Stimulated activated CD4-positive, alpha-beta T cell treated with anti-CD3 and anti-CD28 coated beads, Interleukin-4, amount 100 ng/mL, for 4 hours (primary cell): ENCODE results near the gene FGF11.
A peak's percentile ranks its signal among the peaks of the same experiment; 100 is the strongest.

Experiments used
- DNase-seq, 2 experiments: peaks; one replicate each; pipeline ENCODE4 v3.0.0-alpha.2; 2020

The FGF11 gene

DNA sequence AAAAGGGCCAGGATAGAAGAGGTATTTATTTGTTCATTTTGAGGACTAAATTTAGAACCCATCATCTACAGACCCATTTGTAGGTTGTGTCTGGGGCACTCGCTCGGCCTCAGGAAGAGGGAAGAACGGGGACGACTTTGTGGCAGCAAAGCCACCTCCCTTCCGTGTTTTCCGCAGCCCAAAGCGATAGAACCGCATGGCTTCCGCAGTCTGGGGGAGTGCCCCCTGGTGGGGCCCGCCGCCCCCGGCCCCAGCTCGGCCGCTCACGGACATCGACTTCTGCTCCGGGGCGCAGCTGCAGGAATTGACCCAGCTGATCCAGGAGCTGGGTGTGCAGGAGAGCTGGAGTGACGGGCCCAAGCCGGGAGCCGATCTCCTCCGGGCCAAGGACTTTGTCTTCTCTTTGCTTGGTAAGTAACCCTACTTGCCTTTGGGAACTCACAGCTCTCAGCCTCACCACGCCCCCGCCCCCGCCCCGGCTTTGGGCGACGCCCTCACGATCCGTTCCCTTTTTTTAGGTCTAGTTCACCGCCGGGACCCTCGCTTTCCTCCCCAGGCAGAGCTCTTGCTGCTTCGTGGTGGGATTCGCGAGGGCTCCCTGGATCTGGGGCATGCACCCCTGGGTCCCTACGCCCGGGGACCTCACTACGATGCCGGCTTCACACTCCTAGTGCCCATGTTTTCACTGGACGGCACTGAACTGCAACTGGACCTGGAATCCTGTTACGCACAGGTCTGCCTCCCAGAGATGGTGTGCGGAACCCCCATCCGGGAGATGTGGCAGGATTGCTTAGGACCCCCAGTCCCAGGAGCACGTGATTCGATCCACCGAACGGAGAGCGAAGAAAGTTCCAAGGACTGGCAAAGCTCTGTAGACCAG, 3.4 kb upstream of the FGF11 start:
- DNase-seq, result peak; percentile 45 to 46

DNA sequence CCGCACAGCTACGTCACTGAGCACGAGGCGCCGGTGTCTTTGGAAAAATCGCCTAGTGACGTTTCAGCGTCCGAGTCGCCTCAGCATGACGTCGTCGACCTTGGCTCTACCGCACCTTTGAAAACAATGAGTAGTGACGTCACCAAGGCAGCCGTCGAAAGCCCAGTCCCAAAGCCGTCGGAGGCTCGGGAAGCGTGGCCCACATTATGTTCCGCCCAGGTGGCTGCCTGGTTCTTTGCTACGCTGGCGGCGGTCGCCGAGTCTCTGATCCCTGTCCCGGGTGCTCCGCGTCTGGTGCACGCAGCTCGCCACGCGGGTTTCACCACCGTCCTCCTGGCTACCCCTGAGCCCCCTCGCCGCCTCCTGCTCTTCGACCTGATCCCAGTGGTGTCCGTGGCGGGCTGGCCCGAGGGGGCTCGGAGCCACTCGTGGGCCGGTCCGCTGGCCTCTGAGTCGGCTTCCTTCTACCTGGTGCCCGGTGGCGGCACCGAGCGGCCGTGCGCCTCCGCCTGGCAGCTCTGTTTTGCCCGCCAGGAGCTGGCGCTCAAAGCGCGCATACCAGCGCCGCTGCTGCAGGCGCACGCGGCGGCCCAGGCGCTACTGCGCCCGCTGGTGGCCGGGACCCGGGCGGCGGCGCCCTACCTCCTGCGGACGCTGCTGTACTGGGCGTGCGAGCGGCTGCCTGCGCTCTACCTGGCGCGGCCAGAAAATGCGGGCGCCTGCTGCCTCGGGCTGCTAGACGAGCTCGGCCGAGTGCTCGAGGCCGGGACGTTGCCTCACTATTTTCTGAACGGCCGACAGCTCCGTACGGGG, 2.5 kb upstream of the FGF11 start:
- DNase-seq, result peak; percentile 79 to 80

DNA sequence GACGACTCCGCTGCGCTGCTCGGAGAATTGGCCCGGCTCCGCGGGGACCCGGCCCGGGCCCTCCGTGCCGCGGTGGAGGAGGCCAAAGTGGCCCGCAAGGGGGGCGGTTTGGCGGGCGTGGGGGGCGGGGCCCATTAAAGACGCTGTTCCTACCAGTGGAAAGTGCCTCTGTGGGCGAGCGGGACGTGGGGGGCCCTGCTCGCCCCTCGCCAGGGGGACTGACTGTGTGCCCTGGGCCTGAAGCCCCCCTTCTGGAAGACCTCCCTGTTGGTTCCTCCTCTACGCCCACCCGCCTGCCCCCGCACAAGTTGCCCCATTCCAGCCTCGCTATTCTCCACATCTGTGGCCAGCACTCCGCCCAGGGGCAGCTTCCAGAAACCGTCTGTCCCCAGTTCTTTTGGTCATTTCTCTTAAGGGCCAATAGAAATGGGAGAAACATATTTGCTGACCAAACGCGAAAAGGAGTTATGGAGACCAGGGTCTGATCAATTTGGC, 1.9 kb upstream of the FGF11 start:
- DNase-seq, result peak in 1 of 2 experiments; percentile 12

- peak; percentile 62 to 66 for DNase-seq
Measured at GRCh38 chr17:7437950-7438614, 1.2 kb upstream of the FGF11 start.

DNA sequence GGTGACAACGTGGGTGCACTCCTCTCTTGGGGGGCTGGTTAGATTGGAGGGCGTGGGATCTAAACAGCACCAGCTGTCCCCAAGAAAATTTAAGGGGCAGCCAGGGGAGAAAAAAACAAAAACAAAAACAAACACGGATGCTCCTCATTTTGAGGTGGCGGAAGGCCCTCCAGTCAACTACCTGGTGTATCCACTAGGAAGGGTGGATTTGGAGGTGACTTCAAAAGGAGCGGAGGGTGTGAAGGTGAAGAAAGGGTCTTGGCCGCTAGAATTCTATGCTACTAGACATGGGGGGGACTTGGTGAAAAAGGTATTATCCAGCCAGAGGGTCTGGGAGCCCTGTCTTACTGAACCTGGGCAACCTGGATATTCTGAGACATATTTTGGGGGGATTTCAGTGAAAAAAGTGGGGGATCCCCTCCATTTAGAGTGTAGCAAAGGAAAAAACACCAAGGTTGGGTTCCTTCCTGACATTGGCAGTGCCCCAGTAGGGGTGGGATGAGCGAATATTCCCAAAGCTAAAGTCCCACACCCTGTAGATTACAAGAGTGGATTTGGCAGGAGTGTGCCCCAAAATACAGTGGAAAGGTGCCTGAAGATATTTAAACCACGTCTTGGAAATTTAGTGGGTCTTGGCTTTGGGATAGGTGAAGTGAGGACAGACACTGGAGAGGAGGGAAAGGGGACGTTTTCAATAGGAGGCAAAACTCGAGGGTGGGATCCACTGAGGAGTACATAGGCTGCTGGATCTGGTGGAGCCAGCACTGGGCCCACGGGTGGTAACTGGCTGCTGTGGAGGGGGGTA, 454 bp upstream of the FGF11 start:
- DNase-seq, result no peak

DNA sequence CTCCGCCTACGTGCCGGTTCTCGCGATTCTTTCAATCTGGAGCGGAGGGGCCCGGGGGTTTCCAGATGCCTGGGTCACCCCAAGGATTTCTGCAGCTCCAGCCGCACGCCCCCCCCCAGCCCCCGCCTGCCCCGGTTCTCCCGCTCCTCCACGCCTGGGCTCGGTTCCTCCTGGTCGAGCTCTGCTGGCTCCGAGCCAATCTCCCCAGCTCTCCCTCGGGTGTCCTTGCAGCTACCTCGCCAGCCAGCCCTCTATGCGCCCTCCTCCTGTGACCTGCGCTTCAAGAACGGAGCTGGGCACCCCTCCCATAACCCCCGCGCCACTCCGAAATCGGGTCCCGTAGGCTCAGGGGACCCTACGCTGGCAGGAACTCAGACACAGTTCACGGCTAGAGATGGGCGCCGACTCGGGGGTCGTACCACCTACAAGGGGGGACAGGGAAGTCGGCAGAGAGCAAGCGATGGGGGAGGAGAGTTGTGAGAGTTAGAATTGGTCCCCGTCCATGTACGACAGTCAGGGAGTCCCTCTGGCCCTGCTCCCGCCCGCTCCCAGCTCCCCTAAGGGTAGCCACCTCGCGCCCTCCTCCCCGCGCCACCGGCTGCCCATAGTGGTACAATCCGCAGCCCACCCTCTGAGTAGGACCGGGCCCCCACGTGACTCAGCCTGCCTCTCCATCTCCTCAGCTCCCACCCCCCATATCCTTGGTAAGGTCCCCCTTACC, 961 bp downstream of the FGF11 start:
- DNase-seq, result peak; percentile 23 to 25

- peak in 1 of 2 experiments; percentile 7 for DNase-seq
Measured at GRCh38 chr17:7440834-7441195, 1.5 kb downstream of the FGF11 start.

- no peak for DNase-seq
Measured at GRCh38 chr17:7441266-7441665, 2.0 kb downstream of the FGF11 start.

- no peak for DNase-seq
Measured at GRCh38 chr17:7442142-7442541, 2.8 kb downstream of the FGF11 start.

- no peak for DNase-seq
Measured at GRCh38 chr17:7443499-7444485, 4.5 kb downstream of the FGF11 start.

- DNase-seq, result no peak
Measured at GRCh38 chr17:7444682-7445618, 5.6 kb downstream of the FGF11 start, which contains the start of gene CHRNB1. Gene CHRNB1 (plus strand): TSS chr17:7445061. CDS start chr17:7445128, 67 bp downstream.

- DNase-seq, result peak in 1 of 2 experiments; percentile 17
Measured at GRCh38 chr17:7445619-7445968, 6.3 kb downstream of the FGF11 start.

DNA sequence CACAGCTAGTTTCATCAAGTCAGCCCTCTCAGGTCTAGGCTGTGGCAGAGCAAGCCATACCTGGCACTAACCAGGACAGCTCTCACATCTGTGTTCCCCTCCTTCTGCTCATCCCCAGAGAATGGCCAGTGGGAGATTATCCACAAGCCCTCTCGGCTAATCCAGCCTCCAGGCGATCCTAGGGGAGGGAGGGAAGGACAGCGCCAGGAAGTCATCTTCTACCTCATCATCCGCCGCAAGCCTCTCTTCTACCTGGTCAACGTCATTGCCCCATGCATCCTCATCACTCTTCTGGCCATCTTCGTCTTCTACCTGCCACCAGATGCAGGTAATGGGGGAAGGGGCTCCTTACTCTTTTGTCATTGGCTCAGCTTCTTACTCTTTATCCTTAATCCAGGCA, 9.1 kb downstream of the FGF11 start:
- DNase-seq, result no peak

DNA sequence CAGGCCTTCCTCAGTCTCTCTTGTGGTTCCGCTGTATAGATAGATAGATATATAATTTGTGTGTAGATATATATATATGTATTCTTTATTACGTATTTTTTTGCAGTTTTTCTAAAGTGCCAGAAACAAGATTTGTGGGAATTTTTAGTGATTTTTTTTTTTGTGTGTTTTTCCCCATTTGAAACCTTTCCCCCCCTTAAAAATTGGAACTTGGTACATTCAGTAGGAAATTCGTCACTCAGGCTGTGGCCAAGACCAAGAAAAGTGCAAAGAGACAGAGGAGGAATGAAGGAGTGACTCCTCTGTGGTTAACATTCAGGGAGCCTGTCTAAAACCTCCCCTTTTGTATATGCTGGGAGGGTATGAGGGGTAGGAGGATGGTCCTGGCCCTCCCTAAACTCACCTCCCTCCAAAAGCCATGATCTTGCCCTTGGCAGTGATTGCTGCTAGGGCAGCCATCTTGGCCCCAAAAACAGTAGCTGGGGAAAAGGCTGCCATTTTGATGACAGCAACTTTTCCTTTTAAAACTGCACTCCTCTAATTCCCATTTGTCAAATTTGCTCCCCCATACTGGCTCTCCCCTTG, 20.7 kb downstream of the FGF11 start:
- DNase-seq, result no peak

GRCh38 chr17:7460850-7461660, 21.7 kb downstream of the FGF11 start:
- DNase-seq, result no peak

DNA sequence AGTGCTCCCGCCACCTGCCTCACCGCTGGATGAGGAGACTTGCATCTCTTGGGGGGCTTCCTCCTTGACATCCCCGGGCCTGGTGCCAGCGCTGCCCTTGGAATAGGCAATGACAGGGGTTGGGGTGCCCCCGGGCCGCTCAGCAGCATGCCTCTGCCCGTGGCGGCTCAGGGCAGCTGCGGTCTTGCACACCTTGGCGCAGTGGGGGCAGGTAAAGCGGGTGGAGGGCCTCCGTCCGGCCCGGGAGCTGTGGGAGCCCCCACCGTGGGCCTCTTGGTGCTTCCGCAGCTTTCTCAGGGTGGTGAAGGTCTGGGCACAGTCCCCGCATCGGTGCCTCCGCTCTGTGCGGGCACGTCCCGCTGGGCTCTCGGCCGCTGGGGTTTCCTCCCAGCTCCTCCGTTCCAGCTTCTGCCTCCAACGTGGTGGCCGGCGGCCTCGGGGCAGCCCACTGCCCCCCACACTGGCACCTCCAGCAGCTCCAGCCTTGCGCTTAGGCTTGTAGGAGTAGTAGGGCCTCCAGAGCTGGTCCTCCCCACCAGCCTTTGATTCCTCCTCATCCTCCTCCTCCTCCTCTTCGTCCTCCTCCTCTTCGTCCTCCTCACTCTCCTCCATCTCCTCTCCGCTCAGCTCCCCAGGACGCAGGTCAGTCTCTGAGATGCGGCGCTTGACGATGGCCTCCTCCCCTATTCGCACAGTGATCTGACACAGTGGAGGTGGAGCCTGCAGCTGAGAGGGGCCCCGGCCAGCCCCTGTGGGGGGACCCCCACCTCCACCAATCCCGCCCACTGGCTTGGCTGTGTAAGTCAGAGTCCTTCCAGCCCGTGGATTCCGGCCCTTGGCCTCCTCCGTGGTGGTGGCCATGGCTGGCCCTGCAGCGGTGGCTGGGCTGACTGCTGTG, 23.4 kb downstream of the FGF11 start:
- no peak for DNase-seq

DNA sequence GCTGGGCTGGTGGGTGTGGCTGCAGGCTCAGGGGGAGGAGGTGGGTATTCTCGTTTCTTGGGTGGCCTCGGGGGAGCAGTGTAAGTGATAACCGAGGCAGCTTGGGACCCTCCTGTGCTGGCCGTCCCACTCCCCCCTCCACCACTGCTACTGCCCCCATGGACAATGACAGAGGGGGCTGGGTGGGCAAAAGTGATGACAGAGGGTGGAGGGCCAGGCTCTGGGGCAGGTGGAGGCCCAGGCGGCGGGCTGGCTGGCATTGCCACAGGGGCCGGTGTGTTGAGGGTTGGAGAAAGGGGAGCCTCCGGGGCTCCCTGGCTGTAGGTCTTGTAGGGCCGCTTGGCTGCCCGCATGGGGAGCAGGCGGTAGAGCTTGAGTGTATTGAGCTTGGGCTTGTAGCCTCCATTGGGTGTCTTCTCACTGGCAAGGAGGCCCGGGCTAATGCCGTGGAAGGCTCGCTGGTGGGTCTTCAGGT, 24.1 kb downstream of the FGF11 start:
- DNase-seq, result no peak
